Testis (tissue), 3 donors: ENCODE data around the gene EVC. TPM values are rescaled to one million over a fixed set of nuclear protein-coding genes. Genes with fewer than 3 reads are reported as not detected.

Source experiments
- DNase-seq: peaks from one replicate; pipeline ENCODE4 v3.0.0-alpha.2; 2019
- H3K27ac ChIP-seq, 2 donors: fragments of 200-600 bp; sonication (generic); one replicate each; pipeline ENCODE4 v1.5.1; 2019
- H3K27me3 ChIP-seq: fragments of 200-600 bp; sonication (generic); one replicate; pipeline ENCODE4 v1.5.1; 2019
- H3K36me3 ChIP-seq: fragments of 200-600 bp; sonication (generic); one replicate; pipeline ENCODE4 v1.5.1; 2017; ENCODE audit warnings: low read depth; ENCODE audit errors: missing control alignments
- H3K4me1 ChIP-seq: fragments of 200-600 bp; sonication (generic); one replicate; pipeline ENCODE4 v1.5.1; 2019
- H3K4me3 ChIP-seq, 2 donors: fragments of 200-600 bp; sonication (generic); one replicate each; pipeline ENCODE4 v1.5.1; 2017 to 2019
- H3K9me3 ChIP-seq: fragments of 200-600 bp; sonication (generic); one replicate; pipeline ENCODE4 v1.5.1; 2017
- POLR2A ChIP-seq: fragments of 450-650 bp; IDR thresholded peaks from one replicate; pipeline ENCODE4 v1.6.1; 2017; ENCODE audit warnings: antibody characterized with exemption, mild to moderate bottlenecking, moderate library complexity
- WGBS, 2 donors: methylation state at CpG; one replicate each; pipeline ENCODE4 v1.1.5; 2018; 5-methylcytosine and 5-hydroxymethylcytosine counted together
- intact Hi-C: fragments of 100-400 bp; cut with DNase I; formaldehyde crosslinking; loops from one replicate; pipeline ENCODE4 v1.15.1; 2023; ENCODE audit warnings: low total_unique reads
- polyA plus RNA-seq: library from polyadenylated mRNA; stranded (reverse); fragments of 350-450 nt; fragmentation: Illumina TruSeq; extraction: RNeasy Lipid Tissue Mini Kit (QIAGEN cat#74804); gene quantifications from one replicate; pipeline ENCODE4 v1.2.3, GENCODE V29; 2014; ENCODE audit warnings: low read depth, low replicate concordance; ENCODE audit not compliant: insufficient read depth
- total RNA-seq, 2 donors: library from RNA; depleted of rRNA; stranded (reverse); fragments of >200 nt; gene quantifications; one replicate each; pipeline ENCODE4 v1.2.3, GENCODE V29; 2016
- TF ChIP-seq, protein P1 (sequence below), 3 experiments: fragments of 450-650 bp in 2 of 3; fragments of 200-600 bp in 1 of 3; sonication (generic) in 1 of 3; IDR thresholded peaks; one replicate each; pipeline ENCODE4 v1.5.1; 2016 to 2019; ENCODE audit warnings: antibody characterized with exemption in 3 of 3, mild to moderate bottlenecking in 2 of 3, moderate library complexity in 1 of 3

Gene EVC
- total and polyA plus RNA-seq, 3 donors from 2014 or later: 9.0 to 39.6 (median 33.4) TPM

DNA sequence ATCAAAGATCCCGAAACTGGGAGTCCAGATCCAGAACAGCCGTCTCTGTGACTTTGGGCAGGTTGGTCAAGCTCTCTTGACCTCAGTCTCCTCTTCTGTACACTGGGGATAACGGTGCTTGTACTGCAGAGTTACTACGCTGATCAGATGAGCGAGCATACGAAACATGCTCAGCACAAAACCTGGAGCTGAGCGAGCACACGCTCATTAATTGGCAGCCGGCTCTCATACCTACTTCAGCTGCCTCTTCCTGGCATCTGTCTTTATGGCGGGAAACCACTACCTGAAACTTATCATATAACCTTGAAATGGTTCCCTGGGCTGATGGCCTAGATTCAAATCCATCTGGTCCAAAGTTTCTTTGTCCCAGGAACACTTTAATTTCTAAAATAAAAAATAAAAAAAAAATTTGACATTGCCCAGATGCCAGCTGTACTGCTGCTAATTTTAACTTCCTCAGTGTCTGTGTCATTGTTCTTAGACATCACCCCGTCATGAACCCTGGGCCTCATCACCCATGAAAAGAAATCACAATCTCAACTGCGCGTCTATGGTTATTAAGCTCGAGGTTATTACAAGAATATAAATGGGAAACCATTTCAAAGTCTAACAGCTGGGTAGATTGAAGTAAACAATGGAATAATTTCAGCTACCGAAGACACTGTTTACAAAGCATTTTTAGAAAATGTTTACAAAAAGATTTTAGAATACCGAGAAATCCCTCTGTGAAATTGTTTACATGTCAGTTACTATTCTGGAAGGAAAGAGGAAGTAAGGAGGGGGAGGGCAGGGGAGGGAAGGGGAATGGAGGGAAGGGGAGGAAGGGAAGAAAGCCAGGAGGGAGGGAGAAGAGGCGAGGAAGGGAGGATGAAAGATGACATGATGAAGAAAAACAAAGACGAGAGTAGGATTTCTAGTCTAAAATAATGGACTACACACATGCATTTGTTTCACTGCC is 132.9 kb downstream of the EVC start:
- Histone ChIP-seq H3K4me1 (no peaks in the 10 kb centered on the region), H3K27ac (no peak overlapping the region), H3K4me3 (no peak overlapping the region), H3K9me3 (no peaks in the 10 kb centered on the region), H3K36me3 (no peaks in the 10 kb centered on the region), H3K27me3 (no peaks in the 10 kb centered on the region)
- no peak for DNase-seq
- intact Hi-C loops: no loop called here
- 74 to 83% methylated on average over 17 to 18 of the region's 18 CpGs for WGBS, 2 donors
- TF ChIP-seq, protein P1, sequence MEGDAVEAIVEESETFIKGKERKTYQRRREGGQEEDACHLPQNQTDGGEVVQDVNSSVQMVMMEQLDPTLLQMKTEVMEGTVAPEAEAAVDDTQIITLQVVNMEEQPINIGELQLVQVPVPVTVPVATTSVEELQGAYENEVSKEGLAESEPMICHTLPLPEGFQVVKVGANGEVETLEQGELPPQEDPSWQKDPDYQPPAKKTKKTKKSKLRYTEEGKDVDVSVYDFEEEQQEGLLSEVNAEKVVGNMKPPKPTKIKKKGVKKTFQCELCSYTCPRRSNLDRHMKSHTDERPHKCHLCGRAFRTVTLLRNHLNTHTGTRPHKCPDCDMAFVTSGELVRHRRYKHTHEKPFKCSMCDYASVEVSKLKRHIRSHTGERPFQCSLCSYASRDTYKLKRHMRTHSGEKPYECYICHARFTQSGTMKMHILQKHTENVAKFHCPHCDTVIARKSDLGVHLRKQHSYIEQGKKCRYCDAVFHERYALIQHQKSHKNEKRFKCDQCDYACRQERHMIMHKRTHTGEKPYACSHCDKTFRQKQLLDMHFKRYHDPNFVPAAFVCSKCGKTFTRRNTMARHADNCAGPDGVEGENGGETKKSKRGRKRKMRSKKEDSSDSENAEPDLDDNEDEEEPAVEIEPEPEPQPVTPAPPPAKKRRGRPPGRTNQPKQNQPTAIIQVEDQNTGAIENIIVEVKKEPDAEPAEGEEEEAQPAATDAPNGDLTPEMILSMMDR (IDR thresholded peaks at IDR 0.05): no peak
- no peak for TF ChIP-seq POLR2A

DNA sequence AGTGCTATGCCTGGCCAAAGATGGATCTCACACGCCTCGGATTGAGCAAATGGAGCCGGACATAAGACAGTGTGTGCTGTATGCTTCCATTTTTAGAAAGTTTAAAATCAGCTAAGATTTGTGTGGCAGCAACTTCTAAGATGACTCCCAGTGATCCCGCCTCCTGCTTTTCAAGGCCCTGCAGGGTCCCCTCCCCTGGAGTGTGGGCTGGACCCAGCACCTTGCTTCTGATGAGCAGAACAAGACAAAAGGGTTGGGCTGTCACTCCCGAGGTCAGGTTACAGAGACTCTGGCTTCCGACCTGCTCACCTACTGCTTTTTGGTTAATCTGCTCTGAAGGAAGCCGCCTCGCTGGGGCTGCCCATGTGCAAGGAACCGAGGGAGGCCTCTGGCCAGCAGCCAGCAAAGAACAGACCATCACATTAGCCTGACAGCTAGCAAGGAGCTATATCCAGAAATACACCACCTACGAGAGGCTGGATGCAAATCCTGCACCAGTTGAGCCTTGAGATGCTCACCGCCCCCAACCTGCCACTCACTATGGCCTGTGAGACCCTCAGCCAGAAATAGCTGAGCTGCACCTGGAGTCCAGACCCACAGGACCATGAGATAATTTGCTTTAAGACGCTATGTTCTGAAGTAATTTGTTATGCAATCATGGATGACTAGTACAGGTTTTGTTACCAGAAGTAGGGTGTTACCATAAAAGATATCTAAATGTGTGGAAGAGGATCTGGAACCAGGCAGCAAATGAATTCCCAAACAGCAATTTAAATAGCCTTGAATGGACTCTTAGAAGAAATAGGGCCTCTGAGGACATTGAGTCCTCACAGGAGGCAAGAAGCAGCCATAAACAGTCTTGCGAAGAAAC is 134.3 kb downstream of the EVC start:
- no peak for TF ChIP-seq POLR2A
- TF ChIP-seq, protein P1 (IDR thresholded peaks at IDR 0.05): no peak
- Histone ChIP-seq H3K4me1 (no peaks in the 10 kb centered on the region), H3K27me3 (no peaks in the 10 kb centered on the region), H3K27ac (no peak overlapping the region), H3K36me3 (no peaks in the 10 kb centered on the region), H3K9me3 (no peaks in the 10 kb centered on the region), H3K4me3 (no peak overlapping the region)
- 74 to 79% methylated on average over 11 to 13 of the region's 13 CpGs for WGBS, 2 donors
- intact Hi-C loops: no loop called here
- DNase-seq: no peak

- H3K4me3 ChIP-seq: no peak overlapping the region
- H3K27me3 ChIP-seq: no peaks in the 10 kb centered on the region
- TF ChIP-seq POLR2A: no peak
- TF ChIP-seq, protein P1 (IDR thresholded peaks at IDR 0.05): no peak
- intact Hi-C loops: no loop called here
- WGBS, 2 donors: 85 to 89% methylated on average over 4 of the region's 4 CpGs
- H3K9me3 ChIP-seq: no peaks in the 10 kb centered on the region
- no peaks in the 10 kb centered on the region for H3K36me3 ChIP-seq
- no peaks in the 10 kb centered on the region for H3K4me1 ChIP-seq
- no peak for DNase-seq
- H3K27ac ChIP-seq: no peak overlapping the region
Measured at GRCh38 chr4:5851637-5852301, 140.8 kb downstream of the EVC start.

- 76 to 84% methylated on average over 7 to 9 of the region's 9 CpGs for WGBS, 2 donors
- intact Hi-C loops: no loop called here
- Histone ChIP-seq H3K36me3 (no peaks in the 10 kb centered on the region), H3K4me3 (no peak overlapping the region), H3K4me1 (no peaks in the 10 kb centered on the region), H3K27ac (no peak overlapping the region), H3K9me3 (no peaks in the 10 kb centered on the region), H3K27me3 (no peaks in the 10 kb centered on the region)
- DNase-seq: no peak
- no peak for TF ChIP-seq POLR2A
- TF ChIP-seq, protein P1 (IDR thresholded peaks at IDR 0.05): no peak
Measured at GRCh38 chr4:5852523-5853202, 141.7 kb downstream of the EVC start.
